WTC11 (cell line): ENCODE results near the gene RHPN2. TPM values are rescaled to one million over a fixed set of nuclear protein-coding genes. Genes with fewer than 3 reads are reported as not detected.

Experiments used
- ATAC-seq: fragments of 200-7000 bp; cut with Tn5 transposase; 2 replicates; pipeline ENCODE4 v1.10.0; 2021; ENCODE audit warnings: mild to moderate bottlenecking, moderate library complexity
- CTCF ChIA-PET: fragments of 300-600 bp; sonication (Branson Sonifier 250); formaldehyde crosslinking; loops from one replicate; lab custom pipeline; 2021; ENCODE audit warnings: antibody characterized with exemption; lab: Charles Lee
- POLR2A ChIA-PET: fragments of 350-600 bp; sonication (Branson Sonifier 250); formaldehyde crosslinking; loops from one replicate; lab custom pipeline; 2021; ENCODE audit warnings: antibody characterized with exemption; lab: Charles Lee
- DNase-seq: peaks from one replicate; pipeline ENCODE4 v3.0.0; 2021; ENCODE audit warnings: low spot score
- H3K27ac Mint-ChIP-seq: 2 replicates; pipeline ENCODE4 v1.8.0; 2021; ENCODE audit warnings: mixed read lengths
- H3K27me3 Mint-ChIP-seq: 2 replicates; pipeline ENCODE4 v1.8.0; 2021; ENCODE audit warnings: low read depth, mild to moderate bottlenecking, moderate library complexity, mixed read lengths
- H3K36me3 Mint-ChIP-seq: 2 replicates; pipeline ENCODE4 v1.8.0; 2021; ENCODE audit warnings: mixed read lengths
- H3K4me1 Mint-ChIP-seq: 2 replicates; pipeline ENCODE4 v1.8.0; 2022; ENCODE audit warnings: mixed read lengths
- H3K4me3 Mint-ChIP-seq: 2 replicates; pipeline ENCODE4 v1.8.0; 2021; ENCODE audit warnings: mild to moderate bottlenecking, moderate library complexity, mixed read lengths
- H3K9me3 Mint-ChIP-seq: 2 replicates; pipeline ENCODE4 v1.8.0; 2021; ENCODE audit warnings: mixed read lengths
- EMX1 ChIP-seq: fragments of 250-450 bp; sonication (Bioruptor Pico); IDR thresholded peaks from 2 replicates; pipeline ENCODE4 v1.8.0; 2021; ENCODE audit warnings: mild to moderate bottlenecking
- HMGA2 ChIP-seq: fragments of 250-450 bp; sonication (Bioruptor Pico); IDR thresholded peaks from 2 replicates; pipeline ENCODE4 v1.4.0; 2021; ENCODE audit warnings: mild to moderate bottlenecking, moderate library complexity
- IRF2 ChIP-seq: sonication (generic); formaldehyde crosslinking; IDR thresholded peaks from 2 replicates; pipeline ENCODE4 v1.8.0; 2022; ENCODE audit warnings: low read depth, missing genetic modification reagents, borderline replicate concordance
- NR1H2 ChIP-seq: sonication (generic); formaldehyde crosslinking; IDR thresholded peaks from 2 replicates; pipeline ENCODE4 v1.9.0; 2021; ENCODE audit warnings: mild to moderate bottlenecking, moderate library complexity, missing genetic modification reagents
- NR2C2 ChIP-seq: sonication (generic); formaldehyde crosslinking; IDR thresholded peaks from 2 replicates; pipeline ENCODE4 v1.8.0; 2022; ENCODE audit warnings: mild to moderate bottlenecking, missing genetic modification reagents
- OVOL2 ChIP-seq: fragments of 250-450 bp; sonication (Bioruptor Pico); IDR thresholded peaks from 2 replicates; pipeline ENCODE4 v1.9.0; 2021; ENCODE audit warnings: mild to moderate bottlenecking, borderline replicate concordance
- RELA ChIP-seq: sonication (generic); formaldehyde crosslinking; IDR thresholded peaks from 2 replicates; pipeline ENCODE4 v1.8.1; 2022; ENCODE audit warnings: missing genetic modification reagents, mild to moderate bottlenecking, borderline replicate concordance
- RORB ChIP-seq: fragments of 250-450 bp; sonication (Bioruptor Pico); IDR thresholded peaks from 2 replicates; pipeline ENCODE4 v1.9.0; 2021; ENCODE audit warnings: mild to moderate bottlenecking
- SMAD3 ChIP-seq: sonication (generic); formaldehyde crosslinking; IDR thresholded peaks from 2 replicates; pipeline ENCODE4 v1.8.0; 2022; ENCODE audit warnings: missing genetic modification reagents, mild to moderate bottlenecking, borderline replicate concordance
- ZNF121 ChIP-seq: sonication (generic); formaldehyde crosslinking; IDR thresholded peaks from 2 replicates; pipeline ENCODE4 v1.8.0; 2023; ENCODE audit warnings: missing genetic modification reagents
- total RNA-seq: library from RNA; stranded (reverse); gene quantifications from 3 replicates; pipeline ENCODE4 v1.2.3, GENCODE V29; 2021
- TF ChIP-seq, protein P1 (sequence below): fragments of 250-450 bp; sonication (Bioruptor Pico); IDR thresholded peaks from 2 replicates; pipeline ENCODE4 v1.9.0; 2021; ENCODE audit warnings: moderate library complexity, mild to moderate bottlenecking, inconsistent platforms, borderline replicate concordance
- TF ChIP-seq, protein P2 (sequence below): fragments of 250-450 bp; sonication (Bioruptor Pico); IDR thresholded peaks from 2 replicates; pipeline ENCODE4 v2.1.2; 2022; ENCODE audit warnings: mild to moderate bottlenecking, moderate library complexity
- TF ChIP-seq, protein P3 (sequence below): sonication (generic); formaldehyde crosslinking; IDR thresholded peaks from 2 replicates; pipeline ENCODE4 v1.8.1; 2022; ENCODE audit warnings: missing genetic modification reagents, borderline replicate concordance
- TF ChIP-seq, protein P4 (sequence below): sonication (generic); formaldehyde crosslinking; IDR thresholded peaks from 2 replicates; pipeline ENCODE4 v1.8.1; 2023; ENCODE audit warnings: mild to moderate bottlenecking, moderate library complexity, missing genetic modification reagents
- TF ChIP-seq, protein P5 (sequence below): sonication (generic); formaldehyde crosslinking; IDR thresholded peaks from 2 replicates; pipeline ENCODE4 v1.8.0; 2022; ENCODE audit warnings: missing genetic modification reagents
- TF ChIP-seq, protein P6 (sequence below): fragments of 250-450 bp; sonication (Bioruptor Pico); IDR thresholded peaks from 2 replicates; pipeline ENCODE4 v1.9.0; 2021; ENCODE audit warnings: mild to moderate bottlenecking
- TF ChIP-seq, protein P7 (sequence below): sonication (generic); formaldehyde crosslinking; IDR thresholded peaks from 2 replicates; pipeline ENCODE4 v1.8.1; 2022; ENCODE audit warnings: mild to moderate bottlenecking, missing genetic modification reagents, moderate library complexity, borderline replicate concordance
- TF ChIP-seq, protein P8 (sequence below): sonication (generic); formaldehyde crosslinking; IDR thresholded peaks from 2 replicates; pipeline ENCODE4 v1.8.0; 2023; ENCODE audit warnings: missing genetic modification reagents, mild to moderate bottlenecking, borderline replicate concordance

RHPN2 gene
- total RNA-seq, 1 experiment from 2014 or later, result 21.1 TPM

DNA sequence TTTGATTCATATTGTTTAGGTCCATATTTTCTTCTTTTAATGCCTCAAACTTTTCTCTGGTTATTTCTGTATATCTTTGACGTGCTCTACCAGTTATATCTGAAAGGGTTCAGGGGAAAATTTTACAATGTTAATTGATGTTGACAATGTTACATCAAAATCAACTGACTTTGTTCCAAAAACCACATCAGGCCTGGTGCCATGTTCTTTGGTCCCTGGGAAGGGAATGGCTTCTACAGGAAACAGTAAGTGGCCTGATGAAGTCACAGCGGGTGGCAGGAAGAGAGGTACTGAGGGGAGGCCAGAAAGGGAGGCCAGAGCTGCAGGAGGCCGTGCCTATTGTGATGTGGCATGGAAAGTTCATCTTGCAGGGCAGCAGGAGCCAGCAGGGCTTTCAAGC is 131.1 kb downstream of the RHPN2 start (continued):
- TF ChIP-seq, protein P1, sequence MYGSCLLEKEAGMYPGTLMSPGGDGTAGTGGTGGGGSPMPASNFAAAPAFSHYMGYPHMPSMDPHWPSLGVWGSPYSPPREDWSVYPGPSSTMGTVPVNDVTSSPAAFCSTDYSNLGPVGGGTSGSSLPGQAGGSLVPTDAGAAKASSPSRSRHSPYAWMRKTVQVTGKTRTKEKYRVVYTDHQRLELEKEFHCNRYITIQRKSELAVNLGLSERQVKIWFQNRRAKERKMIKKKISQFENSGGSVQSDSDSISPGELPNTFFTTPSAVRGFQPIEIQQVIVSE, result no peak
- no peak for TF ChIP-seq ZNF121 (CRISPR knock-in tag)
- TF ChIP-seq OVOL2, result no peak
- TF ChIP-seq EMX1, result no peak
- TF ChIP-seq, protein P2, sequence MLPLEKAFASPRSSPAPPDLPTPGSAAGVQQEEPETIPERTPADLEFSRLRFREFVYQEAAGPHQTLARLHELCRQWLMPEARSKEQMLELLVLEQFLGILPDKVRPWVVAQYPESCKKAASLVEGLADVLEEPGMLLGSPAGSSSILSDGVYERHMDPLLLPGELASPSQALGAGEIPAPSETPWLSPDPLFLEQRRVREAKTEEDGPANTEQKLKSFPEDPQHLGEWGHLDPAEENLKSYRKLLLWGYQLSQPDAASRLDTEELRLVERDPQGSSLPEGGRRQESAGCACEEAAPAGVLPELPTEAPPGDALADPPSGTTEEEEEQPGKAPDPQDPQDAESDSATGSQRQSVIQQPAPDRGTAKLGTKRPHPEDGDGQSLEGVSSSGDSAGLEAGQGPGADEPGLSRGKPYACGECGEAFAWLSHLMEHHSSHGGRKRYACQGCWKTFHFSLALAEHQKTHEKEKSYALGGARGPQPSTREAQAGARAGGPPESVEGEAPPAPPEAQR, result no peak

DNA sequence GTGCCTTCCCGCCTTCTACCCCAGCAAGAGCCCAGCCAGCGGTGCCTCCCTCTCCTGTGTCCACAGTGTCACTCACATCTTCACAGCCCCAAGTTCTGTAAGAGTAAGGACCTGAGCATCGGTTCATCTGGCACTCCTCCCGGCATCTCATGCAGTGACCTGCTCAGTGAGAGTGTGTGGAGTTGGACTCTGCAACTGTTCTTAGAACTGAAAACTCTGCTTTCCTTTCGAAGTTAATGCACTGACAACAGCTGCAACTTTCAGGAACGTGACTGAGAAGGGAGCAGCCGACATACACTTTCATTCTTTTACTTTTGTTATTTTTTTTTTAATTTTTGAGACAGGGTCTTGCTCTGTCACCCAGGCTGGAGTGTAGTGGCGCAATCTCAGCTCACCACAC is 134.1 kb downstream of the RHPN2 start:
- no peak overlapping the region for H3K4me3 Mint-ChIP-seq
- DNase-seq (no peak), ATAC-seq (no peak)
- H3K36me3 Mint-ChIP-seq, result peaks cover 23% of the 10 kb centered on the region
- ChIA-PET POLR2A (no interaction called here), CTCF (no interaction called here)
- TF ChIP-seq, protein P3, sequence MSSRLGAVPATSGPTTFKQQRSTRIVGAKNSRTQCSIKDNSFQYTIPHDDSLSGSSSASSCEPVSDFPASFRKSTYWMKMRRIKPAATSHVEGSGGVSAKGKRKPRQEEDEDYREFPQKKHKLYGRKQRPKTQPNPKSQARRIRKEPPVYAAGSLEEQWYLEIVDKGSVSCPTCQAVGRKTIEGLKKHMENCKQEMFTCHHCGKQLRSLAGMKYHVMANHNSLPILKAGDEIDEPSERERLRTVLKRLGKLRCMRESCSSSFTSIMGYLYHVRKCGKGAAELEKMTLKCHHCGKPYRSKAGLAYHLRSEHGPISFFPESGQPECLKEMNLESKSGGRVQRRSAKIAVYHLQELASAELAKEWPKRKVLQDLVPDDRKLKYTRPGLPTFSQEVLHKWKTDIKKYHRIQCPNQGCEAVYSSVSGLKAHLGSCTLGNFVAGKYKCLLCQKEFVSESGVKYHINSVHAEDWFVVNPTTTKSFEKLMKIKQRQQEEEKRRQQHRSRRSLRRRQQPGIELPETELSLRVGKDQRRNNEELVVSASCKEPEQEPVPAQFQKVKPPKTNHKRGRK (CRISPR knock-in tag), result no peak
- TF ChIP-seq, protein P4, sequence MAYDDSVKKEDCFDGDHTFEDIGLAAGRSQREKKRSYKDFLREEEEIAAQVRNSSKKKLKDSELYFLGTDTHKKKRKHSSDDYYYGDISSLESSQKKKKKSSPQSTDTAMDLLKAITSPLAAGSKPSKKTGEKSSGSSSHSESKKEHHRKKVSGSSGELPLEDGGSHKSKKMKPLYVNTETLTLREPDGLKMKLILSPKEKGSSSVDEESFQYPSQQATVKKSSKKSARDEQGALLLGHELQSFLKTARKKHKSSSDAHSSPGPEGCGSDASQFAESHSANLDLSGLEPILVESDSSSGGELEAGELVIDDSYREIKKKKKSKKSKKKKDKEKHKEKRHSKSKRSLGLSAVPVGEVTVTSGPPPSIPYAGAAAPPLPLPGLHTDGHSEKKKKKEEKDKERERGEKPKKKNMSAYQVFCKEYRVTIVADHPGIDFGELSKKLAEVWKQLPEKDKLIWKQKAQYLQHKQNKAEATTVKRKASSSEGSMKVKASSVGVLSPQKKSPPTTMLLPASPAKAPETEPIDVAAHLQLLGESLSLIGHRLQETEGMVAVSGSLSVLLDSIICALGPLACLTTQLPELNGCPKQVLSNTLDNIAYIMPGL (CRISPR knock-in tag), result no peak
- no peaks in the 10 kb centered on the region for H3K4me1 Mint-ChIP-seq
- peaks cover 10% of the 10 kb centered on the region for H3K9me3 Mint-ChIP-seq
- no peak overlapping the region for H3K27ac Mint-ChIP-seq
- H3K27me3 Mint-ChIP-seq, result no peaks in the 10 kb centered on the region

DNA sequence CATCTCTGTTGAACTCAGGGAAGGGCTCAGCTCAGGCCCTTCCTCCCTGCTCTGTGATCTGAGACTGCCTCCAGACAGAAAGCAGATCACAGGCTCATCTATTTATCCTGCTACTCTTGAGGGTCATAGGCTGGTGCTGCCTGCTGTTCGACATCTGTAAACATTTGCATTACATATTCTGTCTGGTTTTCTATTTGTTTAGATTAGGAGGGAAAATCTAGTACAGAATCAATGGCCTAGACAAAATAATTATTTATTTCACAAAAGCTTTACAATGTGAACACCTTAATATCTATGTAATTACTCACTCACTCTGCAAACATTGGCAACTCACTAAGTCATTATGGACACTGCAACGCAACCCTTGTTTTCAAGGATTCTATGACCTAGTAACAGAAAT is 135.9 kb downstream of the RHPN2 start:
- Mint-ChIP-seq H3K36me3 (peaks cover 23% of the 10 kb centered on the region), H3K4me1 (no peaks in the 10 kb centered on the region), H3K4me3 (no peak overlapping the region), H3K27me3 (no peaks in the 10 kb centered on the region), H3K9me3 (peaks cover 10% of the 10 kb centered on the region), H3K27ac (no peak overlapping the region)
- no peak for TF ChIP-seq RELA (CRISPR knock-in tag)
- TF ChIP-seq RORB, result no peak
- no peak for TF ChIP-seq ZNF121 (CRISPR knock-in tag)
- no peak for TF ChIP-seq EMX1
- no peak for TF ChIP-seq NR1H2 (CRISPR knock-in tag)
- no peak for TF ChIP-seq NR2C2 (CRISPR knock-in tag)
- TF ChIP-seq HMGA2 (CRISPR knock-in tag), result no peak
- TF ChIP-seq, protein P5, sequence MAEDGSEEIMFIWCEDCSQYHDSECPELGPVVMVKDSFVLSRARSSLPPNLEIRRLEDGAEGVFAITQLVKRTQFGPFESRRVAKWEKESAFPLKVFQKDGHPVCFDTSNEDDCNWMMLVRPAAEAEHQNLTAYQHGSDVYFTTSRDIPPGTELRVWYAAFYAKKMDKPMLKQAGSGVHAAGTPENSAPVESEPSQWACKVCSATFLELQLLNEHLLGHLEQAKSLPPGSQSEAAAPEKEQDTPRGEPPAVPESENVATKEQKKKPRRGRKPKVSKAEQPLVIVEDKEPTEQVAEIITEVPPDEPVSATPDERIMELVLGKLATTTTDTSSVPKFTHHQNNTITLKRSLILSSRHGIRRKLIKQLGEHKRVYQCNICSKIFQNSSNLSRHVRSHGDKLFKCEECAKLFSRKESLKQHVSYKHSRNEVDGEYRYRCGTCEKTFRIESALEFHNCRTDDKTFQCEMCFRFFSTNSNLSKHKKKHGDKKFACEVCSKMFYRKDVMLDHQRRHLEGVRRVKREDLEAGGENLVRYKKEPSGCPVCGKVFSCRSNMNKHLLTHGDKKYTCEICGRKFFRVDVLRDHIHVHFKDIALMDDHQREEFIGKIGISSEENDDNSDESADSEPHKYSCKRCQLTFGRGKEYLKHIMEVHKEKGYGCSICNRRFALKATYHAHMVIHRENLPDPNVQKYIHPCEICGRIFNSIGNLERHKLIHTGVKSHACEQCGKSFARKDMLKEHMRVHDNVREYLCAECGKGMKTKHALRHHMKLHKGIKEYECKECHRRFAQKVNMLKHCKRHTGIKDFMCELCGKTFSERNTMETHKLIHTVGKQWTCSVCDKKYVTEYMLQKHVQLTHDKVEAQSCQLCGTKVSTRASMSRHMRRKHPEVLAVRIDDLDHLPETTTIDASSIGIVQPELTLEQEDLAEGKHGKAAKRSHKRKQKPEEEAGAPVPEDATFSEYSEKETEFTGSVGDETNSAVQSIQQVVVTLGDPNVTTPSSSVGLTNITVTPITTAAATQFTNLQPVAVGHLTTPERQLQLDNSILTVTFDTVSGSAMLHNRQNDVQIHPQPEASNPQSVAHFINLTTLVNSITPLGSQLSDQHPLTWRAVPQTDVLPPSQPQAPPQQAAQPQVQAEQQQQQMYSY, result no peak
- no peak for TF ChIP-seq IRF2 (CRISPR knock-in tag)
- no peak for TF ChIP-seq OVOL2
- no peak for TF ChIP-seq SMAD3 (CRISPR knock-in tag)
- TF ChIP-seq, protein P6, sequence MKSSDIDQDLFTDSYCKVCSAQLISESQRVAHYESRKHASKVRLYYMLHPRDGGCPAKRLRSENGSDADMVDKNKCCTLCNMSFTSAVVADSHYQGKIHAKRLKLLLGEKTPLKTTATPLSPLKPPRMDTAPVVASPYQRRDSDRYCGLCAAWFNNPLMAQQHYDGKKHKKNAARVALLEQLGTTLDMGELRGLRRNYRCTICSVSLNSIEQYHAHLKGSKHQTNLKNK (CRISPR knock-in tag), result no peak
- TF ChIP-seq, protein P7, sequence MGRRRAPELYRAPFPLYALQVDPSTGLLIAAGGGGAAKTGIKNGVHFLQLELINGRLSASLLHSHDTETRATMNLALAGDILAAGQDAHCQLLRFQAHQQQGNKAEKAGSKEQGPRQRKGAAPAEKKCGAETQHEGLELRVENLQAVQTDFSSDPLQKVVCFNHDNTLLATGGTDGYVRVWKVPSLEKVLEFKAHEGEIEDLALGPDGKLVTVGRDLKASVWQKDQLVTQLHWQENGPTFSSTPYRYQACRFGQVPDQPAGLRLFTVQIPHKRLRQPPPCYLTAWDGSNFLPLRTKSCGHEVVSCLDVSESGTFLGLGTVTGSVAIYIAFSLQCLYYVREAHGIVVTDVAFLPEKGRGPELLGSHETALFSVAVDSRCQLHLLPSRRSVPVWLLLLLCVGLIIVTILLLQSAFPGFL (CRISPR knock-in tag), result no peak
- TF ChIP-seq, protein P8, sequence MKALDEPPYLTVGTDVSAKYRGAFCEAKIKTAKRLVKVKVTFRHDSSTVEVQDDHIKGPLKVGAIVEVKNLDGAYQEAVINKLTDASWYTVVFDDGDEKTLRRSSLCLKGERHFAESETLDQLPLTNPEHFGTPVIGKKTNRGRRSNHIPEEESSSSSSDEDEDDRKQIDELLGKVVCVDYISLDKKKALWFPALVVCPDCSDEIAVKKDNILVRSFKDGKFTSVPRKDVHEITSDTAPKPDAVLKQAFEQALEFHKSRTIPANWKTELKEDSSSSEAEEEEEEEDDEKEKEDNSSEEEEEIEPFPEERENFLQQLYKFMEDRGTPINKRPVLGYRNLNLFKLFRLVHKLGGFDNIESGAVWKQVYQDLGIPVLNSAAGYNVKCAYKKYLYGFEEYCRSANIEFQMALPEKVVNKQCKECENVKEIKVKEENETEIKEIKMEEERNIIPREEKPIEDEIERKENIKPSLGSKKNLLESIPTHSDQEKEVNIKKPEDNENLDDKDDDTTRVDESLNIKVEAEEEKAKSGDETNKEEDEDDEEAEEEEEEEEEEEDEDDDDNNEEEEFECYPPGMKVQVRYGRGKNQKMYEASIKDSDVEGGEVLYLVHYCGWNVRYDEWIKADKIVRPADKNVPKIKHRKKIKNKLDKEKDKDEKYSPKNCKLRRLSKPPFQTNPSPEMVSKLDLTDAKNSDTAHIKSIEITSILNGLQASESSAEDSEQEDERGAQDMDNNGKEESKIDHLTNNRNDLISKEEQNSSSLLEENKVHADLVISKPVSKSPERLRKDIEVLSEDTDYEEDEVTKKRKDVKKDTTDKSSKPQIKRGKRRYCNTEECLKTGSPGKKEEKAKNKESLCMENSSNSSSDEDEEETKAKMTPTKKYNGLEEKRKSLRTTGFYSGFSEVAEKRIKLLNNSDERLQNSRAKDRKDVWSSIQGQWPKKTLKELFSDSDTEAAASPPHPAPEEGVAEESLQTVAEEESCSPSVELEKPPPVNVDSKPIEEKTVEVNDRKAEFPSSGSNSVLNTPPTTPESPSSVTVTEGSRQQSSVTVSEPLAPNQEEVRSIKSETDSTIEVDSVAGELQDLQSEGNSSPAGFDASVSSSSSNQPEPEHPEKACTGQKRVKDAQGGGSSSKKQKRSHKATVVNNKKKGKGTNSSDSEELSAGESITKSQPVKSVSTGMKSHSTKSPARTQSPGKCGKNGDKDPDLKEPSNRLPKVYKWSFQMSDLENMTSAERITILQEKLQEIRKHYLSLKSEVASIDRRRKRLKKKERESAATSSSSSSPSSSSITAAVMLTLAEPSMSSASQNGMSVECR (CRISPR knock-in tag), result no peak
- POLR2A ChIA-PET, result no interaction called here
- ATAC-seq, result no peak
- DNase-seq, result no peak
- CTCF ChIA-PET, result no interaction called here
